ENCODE data around the gene SVIL.
"Not testable (repeated sequence)": the region's sequence is repeated elsewhere in the genome, so short reads cannot be mapped to it uniquely, and the experiment has no call there.

SVIL gene

DNA sequence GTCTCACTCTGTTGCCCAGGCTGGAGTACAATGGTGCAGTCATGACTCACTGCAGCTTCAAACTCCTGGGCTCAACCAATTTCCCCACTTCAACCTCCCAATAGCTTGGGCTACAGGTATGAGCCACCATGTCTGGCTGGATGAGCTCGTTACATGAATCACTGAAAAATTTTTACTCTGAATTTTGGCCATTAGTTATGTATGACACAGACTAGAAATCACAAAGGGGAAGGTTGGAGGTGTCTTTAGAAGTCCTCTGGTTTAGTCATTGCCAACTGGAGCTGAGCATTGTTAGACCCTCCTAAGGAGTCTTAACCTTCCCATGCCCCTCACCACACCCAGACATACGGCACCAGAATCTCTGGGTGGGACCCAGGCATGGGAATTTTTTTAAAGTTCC is 34.7 kb downstream of the SVIL start:
- DNase-seq (ENCODE audit: low read depth): no peak

DNA sequence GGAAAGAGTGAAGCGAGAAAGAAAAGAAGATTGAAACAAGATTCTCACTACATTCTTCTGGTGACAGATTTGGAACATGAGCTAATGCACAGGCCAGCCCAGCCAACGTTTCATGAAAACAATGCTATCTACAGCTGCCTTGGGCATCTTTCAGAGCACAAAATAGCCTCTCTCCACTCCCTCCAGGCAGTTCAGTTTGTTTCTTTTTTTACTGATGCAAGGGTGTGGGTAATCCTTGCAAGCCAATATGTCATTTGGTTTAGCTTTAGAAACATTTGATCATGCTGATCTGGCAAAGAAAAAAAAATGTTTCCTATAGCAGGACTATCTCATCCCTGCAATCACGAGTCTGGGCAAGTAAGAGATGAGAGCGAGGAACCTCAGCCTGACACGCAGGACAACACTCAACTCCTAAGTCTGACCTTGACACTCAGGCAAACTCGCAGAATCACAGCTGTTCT is 35.9 kb downstream of the SVIL start:
- no peak for DNase-seq (ENCODE audit: low read depth)

- DNase-seq (ENCODE audit: low read depth): no peak
Measured at GRCh38 chr10:29596826-29597225, 37.9 kb downstream of the SVIL start.

DNA sequence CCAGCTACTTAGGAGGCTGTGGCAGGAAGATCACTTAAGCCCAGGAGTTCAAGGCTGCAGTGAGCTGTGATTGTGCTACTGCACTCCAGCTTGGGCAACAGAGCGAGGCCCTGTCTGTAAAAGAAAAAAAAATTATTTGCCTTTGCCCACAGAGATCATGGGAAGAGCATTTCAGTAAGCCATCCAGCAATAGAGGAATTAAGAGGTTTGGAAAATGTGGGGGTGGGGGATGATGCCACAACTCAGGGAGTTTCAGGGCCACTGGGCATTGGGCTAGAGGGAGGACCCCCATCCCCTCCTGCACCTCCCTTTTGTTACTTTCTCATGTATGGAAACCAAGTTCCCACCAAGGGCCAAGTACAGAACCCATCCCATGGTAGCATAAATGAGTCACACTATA is 38.4 kb downstream of the SVIL start:
- DNase-seq (ENCODE audit: low read depth): no peak

DNA sequence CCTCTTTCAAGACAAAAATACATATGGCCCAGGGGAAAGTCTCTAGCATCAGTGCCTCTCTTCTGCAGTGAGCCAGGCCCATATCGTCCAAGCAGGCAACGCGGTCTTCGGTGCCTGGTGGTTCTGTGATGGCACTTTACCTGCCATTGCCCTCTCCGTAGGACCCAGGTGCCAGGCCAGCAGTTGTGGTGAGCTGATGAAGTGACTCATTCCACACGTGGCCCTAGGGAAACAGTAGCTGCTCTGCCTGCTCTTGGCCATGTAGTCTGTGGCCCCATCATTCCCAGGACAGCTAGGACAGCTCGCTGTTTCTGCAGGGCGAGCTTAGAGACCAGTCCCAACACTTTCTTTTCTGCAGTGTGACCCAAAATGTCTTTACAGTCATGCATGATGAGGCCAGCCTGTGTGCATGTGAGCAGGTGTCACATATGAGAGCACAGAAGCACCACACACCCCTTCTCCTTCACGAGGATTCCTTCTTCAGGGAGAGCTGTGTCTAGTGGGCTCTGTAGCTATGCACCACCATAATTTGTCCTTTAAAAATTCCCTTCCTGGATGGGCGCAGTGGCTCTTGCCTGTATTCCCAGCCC is 39.0 kb downstream of the SVIL start:
- DNase-seq (ENCODE audit: low read depth): no peak

- DNase-seq (ENCODE audit: low read depth): no peak
Measured at GRCh38 chr10:29595146-29595545, 39.6 kb downstream of the SVIL start.

GRCh38 chr10:29591651-29591968 is 43.2 kb downstream of the SVIL start:
- no peak for DNase-seq (ENCODE audit: low read depth)

- DNase-seq (ENCODE audit: low read depth): no peak
Measured at GRCh38 chr10:29590915-29591650, 43.7 kb downstream of the SVIL start.

DNA sequence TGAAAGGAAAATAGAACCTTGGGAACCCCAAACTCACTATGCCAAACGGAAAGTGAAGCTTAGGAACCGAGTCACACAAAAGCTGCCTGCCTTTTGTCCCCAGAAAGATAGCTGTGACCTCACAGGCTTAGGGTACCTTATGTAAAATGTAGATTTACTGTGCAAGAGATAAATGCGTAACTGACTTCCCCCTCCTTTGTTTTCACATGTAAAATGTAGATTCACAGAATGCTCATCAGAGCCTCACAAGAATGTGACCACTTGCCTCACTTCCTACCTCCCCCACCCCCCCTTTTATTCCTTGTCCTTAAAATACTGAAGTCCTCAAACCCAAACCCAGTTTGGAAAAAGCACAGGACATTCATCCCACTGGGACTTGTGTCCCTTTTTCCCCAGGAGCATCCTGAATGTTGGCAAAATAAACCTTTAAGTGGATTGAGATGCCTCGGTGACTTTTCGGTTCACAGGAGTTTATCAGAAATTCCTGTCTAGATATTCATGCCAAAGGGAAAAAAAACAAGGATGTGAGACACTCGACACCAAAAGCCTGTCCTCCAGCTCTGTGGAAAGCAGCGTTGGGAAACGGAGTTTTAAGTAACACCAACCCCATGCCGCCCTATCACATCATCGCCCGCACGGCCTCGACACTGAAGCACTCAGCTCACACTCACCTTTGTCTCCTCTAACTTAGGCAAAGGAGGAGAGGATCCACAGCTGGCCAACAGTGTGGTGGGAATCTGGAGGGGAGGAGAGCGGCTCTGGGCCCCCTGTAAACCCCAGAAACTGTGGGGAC is 45.9 kb downstream of the SVIL start:
- DNase-seq (ENCODE audit: low read depth): no peak

- DNase-seq (ENCODE audit: low read depth): not testable (repeated sequence)
Measured at GRCh38 chr10:29587750-29588628, 46.8 kb downstream of the SVIL start.

DNA sequence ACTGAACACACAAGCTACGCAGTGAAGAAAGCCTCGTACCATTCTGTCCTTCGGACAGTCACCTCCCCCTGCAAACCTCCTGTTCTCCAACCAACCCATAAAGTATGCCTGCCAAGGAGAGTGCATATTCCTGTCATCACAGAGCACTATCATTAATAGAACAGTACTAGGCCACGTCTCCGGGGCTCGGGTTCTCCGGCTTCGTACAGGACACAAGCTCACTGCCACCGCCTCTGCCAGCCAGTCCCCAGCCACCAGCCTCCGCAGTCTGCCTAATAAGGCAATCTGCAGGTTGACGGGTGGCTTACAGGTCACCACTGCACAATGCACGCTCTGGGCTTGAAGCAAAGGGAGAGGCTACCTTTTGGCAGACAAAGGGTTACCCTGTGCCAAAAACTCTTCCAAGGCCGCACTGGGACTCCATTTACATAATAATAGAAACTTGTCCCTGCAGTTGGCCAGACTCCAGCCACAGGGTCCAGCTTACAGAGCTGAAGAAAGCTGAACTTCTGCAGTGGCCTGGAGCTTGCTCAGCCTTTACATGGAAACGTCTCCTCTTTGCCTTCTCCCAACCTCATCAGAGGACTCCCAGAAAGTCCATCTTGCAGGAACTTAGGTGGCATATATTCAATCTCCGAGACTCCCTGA is 47.5 kb downstream of the SVIL start:
- DNase-seq (ENCODE audit: low read depth): not testable (repeated sequence)

- no peak for DNase-seq (ENCODE audit: low read depth)
Measured at GRCh38 chr10:29586509-29586908, 48.3 kb downstream of the SVIL start.

DNA sequence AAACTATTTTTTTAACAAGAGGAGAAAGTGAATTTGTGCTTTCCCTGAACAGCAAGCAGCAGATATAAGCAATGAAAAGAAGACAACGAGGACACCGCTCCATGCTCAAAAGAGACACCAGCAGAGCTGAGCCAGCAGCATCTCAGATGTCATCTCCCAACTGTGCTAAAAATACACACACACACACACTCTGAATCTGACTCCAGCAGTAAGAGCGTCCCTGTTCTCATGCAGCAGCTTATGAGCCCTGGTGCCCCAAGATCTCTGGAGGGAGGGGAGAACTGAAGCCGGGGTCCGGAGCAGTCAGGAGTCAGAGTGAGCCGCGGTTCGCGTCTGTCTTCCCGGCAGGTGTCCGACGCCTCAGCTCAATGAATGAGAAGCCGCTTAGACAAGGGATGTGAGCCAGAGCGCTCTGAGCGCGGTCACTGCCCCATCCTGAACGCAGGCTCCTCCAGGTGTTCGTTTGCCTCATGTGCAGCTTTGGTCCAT is 49.2 kb downstream of the SVIL start:
- DNase-seq (ENCODE audit: low read depth): no peak

DNA sequence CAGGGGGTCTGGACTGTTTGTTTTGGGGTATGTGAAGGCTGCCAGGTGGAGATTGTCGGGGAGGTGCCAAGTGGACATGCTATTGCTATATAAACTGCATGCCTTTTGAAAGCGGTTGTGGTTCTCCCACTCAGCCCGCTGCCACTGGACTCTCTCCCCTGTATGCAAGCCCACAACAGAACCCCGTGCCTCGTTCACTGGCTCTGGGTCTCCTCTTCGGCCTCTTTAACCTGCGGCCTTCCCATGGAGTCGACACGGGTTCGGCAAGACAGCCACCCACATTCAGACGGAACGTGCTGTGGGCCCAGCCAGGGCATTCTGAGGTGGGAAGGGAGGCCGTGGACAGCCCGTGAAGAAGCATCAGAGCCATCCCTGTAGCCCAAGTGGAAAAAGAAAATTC is 50.3 kb downstream of the SVIL start:
- no peak for DNase-seq (ENCODE audit: low read depth)

GRCh38 chr10:29583674-29584073 is 51.1 kb downstream of the SVIL start:
- DNase-seq (ENCODE audit: low read depth): no peak

- DNase-seq (ENCODE audit: low read depth): not testable (repeated sequence)
Measured at GRCh38 chr10:29582769-29583168, 52.0 kb downstream of the SVIL start.

DNA sequence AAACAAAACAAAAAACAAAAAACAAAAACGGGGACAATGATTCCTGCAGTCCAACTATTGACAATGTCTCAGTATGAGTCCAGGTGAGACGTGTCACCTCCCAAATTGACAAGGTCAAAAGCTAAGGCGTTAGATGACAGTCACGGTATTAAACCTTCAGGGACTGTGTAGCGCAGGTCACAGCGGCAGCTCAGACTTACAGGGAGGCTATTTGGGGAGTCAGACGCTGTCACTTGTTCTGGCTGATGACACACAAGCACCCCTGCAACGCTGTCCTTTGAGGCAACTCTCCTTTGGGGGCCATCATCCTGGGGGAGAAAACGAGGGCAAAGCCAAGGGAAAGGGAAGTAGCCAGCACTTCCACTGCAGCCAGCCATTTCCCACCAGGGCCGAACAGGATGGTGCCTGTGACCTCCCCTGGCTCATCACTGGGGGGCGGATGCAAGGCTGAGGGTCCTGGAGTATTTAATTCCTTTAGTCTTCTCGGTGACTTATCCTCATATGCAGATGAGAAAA is 55.3 kb downstream of the SVIL start:
- no peak for DNase-seq (ENCODE audit: low read depth)

GRCh38 chr10:29578457-29578856 is 56.3 kb downstream of the SVIL start:
- DNase-seq (ENCODE audit: low read depth): no peak

DNA sequence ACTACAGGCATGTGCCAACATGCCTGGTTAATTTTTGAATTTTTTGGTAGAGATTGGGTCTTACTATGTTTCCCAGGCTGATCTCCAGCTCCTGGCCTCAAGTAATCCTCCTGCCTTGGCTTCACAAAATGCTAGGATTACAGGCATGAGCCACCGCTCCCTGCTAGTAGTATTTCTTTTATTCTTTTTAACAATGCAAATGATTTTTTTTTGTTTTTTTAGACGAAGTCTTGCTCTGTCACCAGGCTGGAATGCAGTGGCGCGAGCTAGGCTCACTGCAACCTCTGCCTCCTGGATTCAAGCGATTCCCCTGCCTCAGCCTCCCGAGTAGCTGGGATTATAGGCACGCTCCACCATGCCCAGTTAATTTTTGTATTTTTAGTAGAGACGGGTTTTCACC is 58.1 kb downstream of the SVIL start:
- DNase-seq (ENCODE audit: low read depth): no peak

GRCh38 chr10:29575098-29575455 is 59.7 kb downstream of the SVIL start:
- DNase-seq (ENCODE audit: low read depth): no peak

Measured in stimulated activated CD8-positive, alpha-beta memory T cell treated with anti-CD3 and anti-CD28 coated beads, Interleukin-12 subunit alpha, Interleukin-12 subunit beta, amount 100 ng/mL, for 4 hours (primary cell).